Inferior parietal cortex (tissue), 1 donor: ENCODE data around the gene NCKAP5.
"Not testable (repeated sequence)": the region's sequence is repeated elsewhere in the genome, so short reads cannot be mapped to it uniquely, and the experiment has no call there.

Experiments
- DNase-seq: peaks from one replicate; pipeline ENCODE4 v3.0.0-alpha.2; 2016; ENCODE audit errors: extremely low spot score

Gene NCKAP5

DNA sequence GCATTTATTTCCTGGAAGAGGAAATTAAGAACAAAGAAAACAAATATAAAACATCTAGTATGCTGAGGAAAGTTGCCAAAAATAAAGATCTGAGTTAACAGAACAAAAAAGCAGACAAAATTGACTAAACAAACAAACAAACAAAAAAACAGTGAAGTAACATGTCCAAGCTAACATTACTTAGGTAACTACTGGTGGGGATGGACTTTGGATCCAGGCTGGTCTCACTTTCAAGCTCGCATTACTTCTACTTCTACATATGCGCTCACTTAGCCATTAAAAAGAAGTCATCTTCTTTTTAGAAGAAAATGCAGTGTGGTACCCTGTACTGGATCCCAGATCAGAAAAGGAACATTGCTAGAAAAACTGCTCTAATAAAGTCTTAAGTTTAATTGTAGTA lies 358.9 kb downstream of the NCKAP5 start:
- no peak for DNase-seq

DNA sequence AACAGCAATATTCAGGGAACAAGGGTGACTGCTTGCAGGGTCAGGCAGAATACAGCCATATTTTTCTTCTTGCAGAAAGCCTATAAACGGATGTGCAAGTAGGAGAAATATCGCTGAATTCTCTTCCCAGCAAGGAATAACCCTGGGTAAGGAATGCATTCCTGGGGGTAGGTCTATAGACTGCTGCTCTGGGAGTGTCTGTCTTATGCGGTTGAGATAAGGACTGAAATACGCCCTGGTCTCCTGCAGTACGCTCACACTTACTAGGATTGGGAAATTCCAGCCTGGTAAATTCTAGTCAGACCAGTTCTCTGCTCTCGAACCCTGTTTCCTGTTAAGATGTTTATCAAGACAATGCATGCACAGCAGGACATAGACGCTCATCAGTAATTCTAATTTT lies 361.6 kb downstream of the NCKAP5 start:
- not testable (repeated sequence) for DNase-seq

- DNase-seq, result no peak
Measured at GRCh38 chr2:133204421-133204820, 363.8 kb downstream of the NCKAP5 start.

GRCh38 chr2:133200684-133201421 lies 367.4 kb downstream of the NCKAP5 start:
- DNase-seq, result no peak

DNA sequence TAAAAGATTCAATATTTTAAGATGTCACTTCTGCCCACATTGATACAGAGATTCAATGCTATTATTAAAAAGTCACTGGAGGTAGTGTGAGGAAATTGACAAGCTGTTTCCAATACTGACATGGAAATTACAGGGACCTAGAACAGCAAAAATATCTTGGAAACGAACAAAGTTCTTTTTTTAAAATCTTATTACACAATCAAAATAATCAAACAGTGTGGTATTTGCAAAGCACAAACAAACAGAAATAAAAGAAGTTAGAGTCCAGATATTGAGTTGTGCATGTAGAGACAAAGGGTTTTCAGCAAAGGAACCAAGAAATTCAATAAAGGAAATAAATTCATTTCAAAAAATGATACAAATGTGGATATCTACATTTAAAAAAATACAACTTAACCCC lies 369.6 kb downstream of the NCKAP5 start:
- DNase-seq, result no peak

- no peak for DNase-seq
Measured at GRCh38 chr2:133197156-133197555, 371.1 kb downstream of the NCKAP5 start.

DNA sequence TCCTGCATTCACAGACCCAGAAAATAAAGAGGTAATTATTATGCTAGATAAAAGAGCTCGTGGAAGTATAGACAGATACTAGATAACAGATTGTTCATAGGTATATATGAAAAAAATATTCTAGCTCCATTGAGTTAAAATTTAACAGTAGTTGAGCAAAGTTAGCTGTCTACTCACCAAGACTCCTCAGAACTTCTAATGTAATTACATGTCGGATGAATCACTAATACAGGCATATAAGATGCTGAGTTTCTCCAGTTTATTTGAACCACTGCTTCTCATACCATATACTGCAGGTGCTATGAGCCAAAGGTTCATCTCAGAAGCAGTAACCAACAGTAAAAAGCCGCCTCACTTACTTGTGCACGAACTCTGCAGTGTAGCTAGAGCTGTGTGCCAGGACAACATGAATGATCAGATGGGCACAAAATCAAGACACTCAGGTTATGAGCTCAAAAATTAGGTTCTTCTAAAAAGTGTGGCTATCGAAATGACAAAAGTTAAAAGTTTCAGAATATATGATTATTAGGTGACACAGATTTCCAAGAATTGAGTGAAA lies 373.4 kb downstream of the NCKAP5 start:
- no peak for DNase-seq

- DNase-seq, result no peak
Measured at GRCh38 chr2:133194362-133194655, 374.0 kb downstream of the NCKAP5 start.

DNA sequence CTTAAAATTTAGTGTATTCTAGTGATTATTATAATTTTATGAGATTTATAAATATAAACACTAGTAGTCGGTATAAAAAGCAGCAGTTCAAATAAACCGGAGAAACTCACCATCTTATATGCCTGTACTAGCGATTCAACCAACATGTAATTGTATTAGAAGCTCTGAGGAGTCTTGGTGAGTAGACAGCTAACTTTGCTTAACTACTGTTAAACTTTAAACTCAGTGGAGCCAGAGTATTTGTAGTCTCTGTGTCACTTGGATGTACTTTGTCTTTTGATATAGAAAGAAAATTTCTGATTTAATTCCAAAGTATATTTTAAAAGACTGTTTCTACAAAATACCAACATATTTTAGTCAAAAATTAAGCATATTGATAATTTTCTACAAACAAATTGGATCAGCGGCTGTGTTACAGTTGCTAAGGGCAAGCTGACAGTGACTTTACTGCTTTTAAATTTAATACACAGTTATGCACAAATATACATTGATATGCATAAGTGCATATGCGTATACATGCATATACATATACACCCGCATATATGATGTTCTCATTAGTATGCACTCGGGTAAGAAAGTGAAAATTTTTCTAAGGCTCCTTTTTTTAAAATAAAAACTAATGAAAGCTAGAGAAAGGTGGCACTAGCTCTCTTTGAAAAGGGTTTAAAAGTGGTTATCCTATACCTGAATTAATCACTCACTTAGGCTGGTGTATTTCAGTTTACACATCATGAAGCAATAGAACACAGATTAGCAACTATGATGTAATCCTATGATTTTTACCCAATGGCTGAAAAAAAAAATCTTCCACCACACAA lies 374.5 kb downstream of the NCKAP5 start:
- no peak for DNase-seq

DNA sequence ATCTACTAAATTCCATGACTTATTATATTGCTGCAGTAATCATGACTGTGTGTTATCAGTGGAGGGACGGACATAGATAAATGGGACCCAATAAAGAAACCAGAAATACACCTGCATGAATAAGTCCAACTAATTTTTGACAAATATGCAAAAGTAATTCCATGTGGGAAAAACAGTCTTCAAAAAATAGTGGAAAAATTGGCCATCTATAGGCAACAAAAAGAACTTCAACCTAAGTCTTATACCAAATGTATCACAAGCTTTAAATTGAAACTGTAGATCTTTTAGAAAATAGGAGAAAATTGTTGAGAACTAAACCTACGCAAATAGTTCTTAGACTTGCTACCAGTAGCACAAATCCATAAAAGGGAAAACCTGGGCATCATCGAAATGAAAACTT lies 376.2 kb downstream of the NCKAP5 start:
- DNase-seq, result no peak

- no peak for DNase-seq
Measured at GRCh38 chr2:133177196-133177595, 391.1 kb downstream of the NCKAP5 start.

DNA sequence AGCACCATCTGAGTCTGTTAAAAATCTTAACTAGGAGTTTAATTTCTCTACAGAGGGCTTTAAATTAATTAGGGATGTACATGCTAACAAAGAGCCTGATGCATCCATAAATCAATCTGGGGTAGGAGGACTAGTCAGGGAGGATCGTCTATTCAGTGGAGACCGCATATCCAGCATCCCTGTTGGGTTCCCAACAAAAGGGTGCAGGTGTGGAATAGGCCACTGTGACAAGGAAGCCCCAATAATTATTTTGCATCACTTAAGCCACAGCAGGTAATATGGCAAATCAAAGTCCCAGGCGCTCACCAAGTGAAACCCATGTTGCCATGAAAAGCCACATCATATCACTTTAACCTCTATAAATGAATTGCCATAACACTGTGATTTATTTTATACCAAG lies 392.3 kb downstream of the NCKAP5 start:
- no peak for DNase-seq

- DNase-seq, result no peak
Measured at GRCh38 chr2:133173224-133173623, 395.0 kb downstream of the NCKAP5 start.

GRCh38 chr2:133171393-133172004 lies 396.8 kb downstream of the NCKAP5 start:
- peak; percentile 83 for DNase-seq

DNA sequence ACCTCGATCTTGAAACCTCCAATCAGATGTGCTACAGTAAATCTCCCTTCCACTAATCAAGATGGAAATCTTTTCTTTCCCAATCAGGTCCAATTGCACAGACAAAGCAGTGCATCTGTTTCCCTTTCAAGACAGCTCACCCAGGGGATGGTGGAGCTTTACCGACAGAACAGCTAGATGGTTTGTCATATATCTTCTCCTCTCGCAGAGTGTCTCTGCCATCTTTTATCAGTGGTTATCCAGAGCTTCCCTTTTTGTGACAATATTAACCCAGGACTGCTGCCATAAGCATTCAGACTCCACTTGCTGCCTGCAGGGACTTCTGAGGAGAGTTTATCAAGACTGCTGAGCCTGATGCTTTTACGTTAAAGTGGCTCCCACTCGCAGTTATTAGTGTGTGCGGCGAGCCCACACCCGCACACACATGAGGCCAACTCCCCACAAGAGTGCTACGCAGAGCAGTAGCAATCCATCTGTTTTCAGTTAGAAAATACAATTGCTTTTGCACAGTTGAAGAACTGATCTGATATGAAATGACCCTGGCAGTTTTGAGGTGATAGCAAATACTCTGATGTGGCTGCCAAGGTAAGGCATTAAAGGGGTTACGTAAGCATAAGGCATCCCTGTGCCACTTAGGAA lies 398.9 kb downstream of the NCKAP5 start:
- no peak for DNase-seq

DNA sequence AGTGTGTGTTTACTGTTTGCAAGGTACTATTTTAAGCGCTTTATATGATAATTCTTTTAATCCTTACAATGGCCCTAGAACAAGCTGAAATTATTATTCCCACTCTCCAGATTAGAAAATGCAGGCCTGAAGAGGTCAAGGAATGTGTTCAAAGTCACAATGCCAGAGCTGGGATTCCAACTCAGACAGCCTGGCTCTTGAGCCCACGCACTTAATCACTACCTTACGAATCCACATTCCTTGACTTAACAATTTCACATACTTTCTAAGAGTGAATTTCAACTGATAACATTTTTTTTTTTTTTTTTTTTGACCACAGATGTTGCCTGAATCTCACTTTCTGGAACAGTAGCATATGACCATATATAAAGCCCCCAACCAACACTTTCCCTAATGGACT lies 400.3 kb downstream of the NCKAP5 start:
- DNase-seq, result no peak

DNA sequence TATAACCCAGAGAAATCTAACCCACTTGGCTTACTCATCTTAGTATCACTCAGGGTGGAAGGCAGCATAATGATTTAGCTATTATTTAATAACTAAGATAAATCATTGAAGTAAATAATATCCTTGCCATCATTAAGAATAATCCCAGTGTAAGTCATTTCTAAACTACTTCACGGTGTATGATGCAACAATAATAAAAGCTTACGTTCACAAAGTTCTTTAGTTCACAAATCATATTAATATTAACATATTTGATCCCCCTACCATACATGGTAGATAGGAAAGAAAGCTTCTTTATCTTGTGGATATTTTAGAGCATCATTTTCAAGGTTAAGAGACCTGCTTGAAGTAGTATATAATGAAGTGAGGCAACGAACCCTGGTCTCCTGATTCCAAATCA lies 401.0 kb downstream of the NCKAP5 start:
- DNase-seq, result no peak

DNA sequence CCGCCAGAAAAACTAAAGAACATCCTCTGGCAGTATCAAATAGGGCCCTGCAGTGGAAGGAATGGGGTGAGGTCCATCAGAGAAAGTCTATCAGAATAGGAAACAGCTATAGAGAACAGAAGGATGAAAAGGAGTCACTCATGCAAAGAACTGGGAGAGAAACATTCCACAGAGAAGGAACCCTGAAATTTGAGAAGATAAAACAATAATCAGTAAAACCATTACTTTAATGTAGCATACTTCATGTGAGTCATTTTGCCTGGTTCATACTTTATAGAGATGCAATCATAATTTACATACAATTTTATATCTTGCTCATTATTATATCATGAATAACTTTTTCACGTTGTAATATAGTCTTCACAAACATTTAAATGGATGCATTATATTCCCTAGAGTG lies 402.2 kb downstream of the NCKAP5 start:
- DNase-seq, result no peak

- DNase-seq, result no peak
Measured at GRCh38 chr2:133163111-133163510, 405.2 kb downstream of the NCKAP5 start.

- no peak for DNase-seq
Measured at GRCh38 chr2:133158442-133158841, 409.8 kb downstream of the NCKAP5 start.

DNA sequence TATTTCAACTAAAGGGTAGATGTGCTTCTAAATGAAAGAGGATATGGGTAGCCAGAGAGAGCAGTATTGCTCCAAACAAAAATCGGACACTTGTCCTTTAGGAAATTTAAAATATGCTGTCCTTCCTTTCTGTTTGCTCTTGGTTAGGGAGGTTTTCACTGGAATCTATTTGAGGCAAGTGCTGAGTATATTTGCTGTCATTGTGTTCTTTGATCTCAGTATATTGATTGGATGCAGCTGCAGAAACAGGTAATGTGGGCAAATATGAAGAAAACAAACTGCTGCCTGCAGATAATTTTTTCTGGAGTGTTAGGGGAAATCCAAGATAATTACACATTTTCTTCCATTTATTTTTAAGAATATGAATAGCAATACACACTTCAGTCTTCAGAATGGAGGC lies 410.2 kb downstream of the NCKAP5 start:
- no peak for DNase-seq

GRCh38 chr2:133157141-133157540 lies 411.1 kb downstream of the NCKAP5 start:
- no peak for DNase-seq
